DND-41 (cell line): ENCODE results near the gene MRPL20.

ENCODE experiments used
- EZH2 ChIP-seq: IDR thresholded peaks from 3 replicates; pipeline ENCODE4 v1.6.1; 2012; ENCODE audit warnings: borderline replicate concordance, low read depth, mild to moderate bottlenecking, moderate library complexity, low read length, inconsistent platforms; ENCODE audit not compliant: severe bottlenecking
- TF ChIP-seq, protein P1 (sequence below): IDR thresholded peaks from 2 replicates; pipeline ENCODE4 v1.5.1; 2012; ENCODE audit warnings: borderline replicate concordance, low read length, moderate library complexity, mild to moderate bottlenecking; ENCODE audit not compliant: poor library complexity, severe bottlenecking; ENCODE audit errors: extremely low read depth

DNA sequence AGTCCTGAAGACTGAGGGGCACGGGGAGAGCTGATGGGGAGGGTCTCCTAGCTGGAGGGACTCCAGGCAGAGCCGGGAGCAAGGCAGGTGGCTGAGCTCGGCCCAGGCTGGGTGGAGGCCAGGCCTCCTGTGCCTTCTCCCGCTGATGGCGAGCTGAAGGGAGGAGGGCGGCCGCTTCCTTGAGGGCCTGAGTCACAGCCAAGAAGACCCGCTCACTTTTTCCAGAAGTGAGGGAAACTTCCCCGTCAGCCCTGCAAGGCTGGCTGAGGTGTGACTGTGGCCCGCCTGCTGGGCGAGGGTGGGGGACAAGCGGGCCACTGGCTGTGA lies 26.7 kb upstream of the MRPL20 start:
- TF ChIP-seq EZH2, result no peak
- TF ChIP-seq, protein P1, sequence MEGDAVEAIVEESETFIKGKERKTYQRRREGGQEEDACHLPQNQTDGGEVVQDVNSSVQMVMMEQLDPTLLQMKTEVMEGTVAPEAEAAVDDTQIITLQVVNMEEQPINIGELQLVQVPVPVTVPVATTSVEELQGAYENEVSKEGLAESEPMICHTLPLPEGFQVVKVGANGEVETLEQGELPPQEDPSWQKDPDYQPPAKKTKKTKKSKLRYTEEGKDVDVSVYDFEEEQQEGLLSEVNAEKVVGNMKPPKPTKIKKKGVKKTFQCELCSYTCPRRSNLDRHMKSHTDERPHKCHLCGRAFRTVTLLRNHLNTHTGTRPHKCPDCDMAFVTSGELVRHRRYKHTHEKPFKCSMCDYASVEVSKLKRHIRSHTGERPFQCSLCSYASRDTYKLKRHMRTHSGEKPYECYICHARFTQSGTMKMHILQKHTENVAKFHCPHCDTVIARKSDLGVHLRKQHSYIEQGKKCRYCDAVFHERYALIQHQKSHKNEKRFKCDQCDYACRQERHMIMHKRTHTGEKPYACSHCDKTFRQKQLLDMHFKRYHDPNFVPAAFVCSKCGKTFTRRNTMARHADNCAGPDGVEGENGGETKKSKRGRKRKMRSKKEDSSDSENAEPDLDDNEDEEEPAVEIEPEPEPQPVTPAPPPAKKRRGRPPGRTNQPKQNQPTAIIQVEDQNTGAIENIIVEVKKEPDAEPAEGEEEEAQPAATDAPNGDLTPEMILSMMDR, result no peak
